Erythroblast (primary cell): ENCODE measurements around the gene PUS7L.

Experiments used
- GATA1 ChIP-seq: IDR thresholded peaks from 2 replicates; pipeline ENCODE4 v1.6.1; 2011; ENCODE audit warnings: low read depth, mild to moderate bottlenecking, control low read depth, low read length, moderate library complexity
- POLR2A ChIP-seq: IDR thresholded peaks from 2 replicates; pipeline ENCODE4 v1.6.1; 2011; ENCODE audit warnings: mild to moderate bottlenecking, low read length

GRCh38 chr12:43749016-43749415 is 9.6 kb downstream of the PUS7L start:
- TF ChIP-seq POLR2A (no peak), GATA1 (no peak)
